Suprapubic skin (tissue), 4 donors: Measurements from ENCODE around the gene TM7SF2. TPM values are rescaled to one million over a fixed set of nuclear protein-coding genes. Genes with fewer than 3 reads are reported as not detected.

Source experiments
- DNase-seq, 2 donors: peaks; one replicate each; pipeline ENCODE4 v3.0.0-alpha.2; 2019; ENCODE audit warnings: low spot score in 2 of 2
- H3K27ac ChIP-seq: fragments of 200-600 bp; sonication (generic); one replicate; pipeline ENCODE4 v1.5.1; 2019
- H3K27me3 ChIP-seq: fragments of 200-600 bp; sonication (generic); one replicate; pipeline ENCODE4 v1.5.1; 2019
- H3K36me3 ChIP-seq: fragments of 200-600 bp; sonication (generic); one replicate; pipeline ENCODE4 v1.5.1; 2019
- H3K4me1 ChIP-seq: fragments of 200-600 bp; sonication (generic); one replicate; pipeline ENCODE4 v1.5.1; 2019
- H3K4me3 ChIP-seq: fragments of 200-600 bp; sonication (generic); one replicate; pipeline ENCODE4 v1.5.1; 2019; ENCODE audit warnings: mild to moderate bottlenecking
- H3K9me3 ChIP-seq: fragments of 200-600 bp; sonication (generic); one replicate; pipeline ENCODE4 v1.5.1; 2019
- EP300 ChIP-seq: sonication (generic); formaldehyde crosslinking; IDR thresholded peaks from one replicate; pipeline ENCODE4 v1.6.1; 2017; ENCODE audit warnings: antibody characterized with exemption
- POLR2A ChIP-seq, 2 donors: fragments of 450-650 bp; IDR thresholded peaks; one replicate each; pipeline ENCODE4 v1.6.1; 2017; ENCODE audit warnings: antibody characterized with exemption in 2 of 2, mild to moderate bottlenecking in 2 of 2, moderate library complexity in 2 of 2
- POLR2AphosphoS5 ChIP-seq, 3 donors: sonication (generic); formaldehyde crosslinking; IDR thresholded peaks; one replicate each; pipeline ENCODE4 v1.6.1; 2017; ENCODE audit warnings: antibody characterized with exemption in 3 of 3
- WGBS: methylation state at CpG from one replicate; pipeline ENCODE4 v1.1.5; 2018; 5-methylcytosine and 5-hydroxymethylcytosine counted together
- total RNA-seq, 4 donors: library from RNA; depleted of rRNA; stranded (reverse); fragments of >200 nt; gene quantifications; one replicate each; pipeline ENCODE4 v1.1.0, GENCODE V29; 2016
- TF ChIP-seq, protein P1 (sequence below), 2 donors: fragments of 200-600 bp in 1 of 2; fragments of 450-650 bp in 1 of 2; sonication (generic) in 1 of 2; IDR thresholded peaks; one replicate each; pipeline ENCODE4 v1.5.1; 2016 to 2019; ENCODE audit warnings: antibody characterized with exemption in 2 of 2, mild to moderate bottlenecking in 1 of 2, moderate library complexity in 1 of 2

The TM7SF2 gene
- total RNA-seq, 4 donors from 2014 or later, result 76.5 to 214 (median 145) TPM

DNA sequence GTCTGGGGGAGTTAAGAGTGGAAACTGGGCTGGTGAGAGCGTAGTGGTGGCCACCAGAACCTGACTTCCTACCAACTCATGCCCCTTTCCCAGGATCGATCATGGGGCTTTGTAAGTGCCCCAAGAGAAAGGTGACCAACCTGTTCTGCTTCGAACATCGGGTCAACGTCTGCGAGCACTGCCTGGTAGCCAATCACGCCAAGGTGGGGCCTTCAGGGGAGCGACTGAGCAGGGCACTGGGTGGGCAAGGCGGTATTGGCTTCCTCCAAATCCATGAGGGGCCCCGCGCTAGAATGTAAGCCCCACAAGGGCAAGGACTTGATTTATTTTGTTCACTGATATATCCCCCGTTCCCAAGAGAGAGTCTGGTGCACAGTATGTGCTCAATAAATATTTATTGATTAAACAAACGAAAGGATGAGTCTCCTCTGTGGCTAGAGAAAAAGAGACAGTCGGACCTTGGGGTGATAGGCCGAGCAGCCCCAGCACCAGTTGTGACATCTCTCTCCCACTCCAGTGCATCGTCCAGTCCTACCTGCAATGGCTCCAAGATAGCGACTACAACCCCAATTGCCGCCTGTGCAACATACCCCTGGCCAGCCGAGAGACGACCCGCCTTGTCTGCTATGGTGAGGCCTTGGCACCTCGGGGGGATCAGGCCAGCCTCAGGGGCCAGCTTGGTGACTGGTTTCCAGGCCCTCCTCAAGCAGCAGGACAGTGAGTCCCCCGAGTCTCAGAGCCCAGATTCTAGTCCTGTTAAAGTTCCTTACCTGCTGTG is 26.9 kb upstream of the TM7SF2 start:
- WGBS, result 45% methylated on average over 16 of the region's 23 CpGs

DNA sequence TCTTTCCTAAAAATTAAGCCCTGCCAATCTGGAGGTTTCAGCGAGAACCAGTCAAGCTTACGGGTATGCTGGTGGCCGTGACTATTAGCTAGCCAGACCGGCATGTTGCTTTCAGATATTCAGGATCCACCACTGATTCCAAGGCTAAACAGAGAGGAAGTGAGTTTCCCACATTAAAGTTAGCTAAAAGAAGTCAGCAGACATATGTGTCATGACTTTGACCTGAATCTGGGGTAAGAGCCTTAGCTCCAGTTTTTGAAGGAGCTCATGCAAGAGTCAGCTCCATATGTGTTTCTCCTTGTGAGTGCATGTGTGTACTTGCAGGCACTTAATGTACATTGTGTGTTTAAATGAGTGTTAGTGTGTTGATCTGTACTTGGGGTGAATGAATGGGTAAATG is 26.2 kb upstream of the TM7SF2 start:
- peaks cover 16% of the 10 kb centered on the region for H3K4me1 ChIP-seq
- H3K27me3 ChIP-seq, result no peaks in the 10 kb centered on the region
- no peaks in the 10 kb centered on the region for H3K9me3 ChIP-seq
- no peak for DNase-seq
- H3K36me3 ChIP-seq, result peaks cover 36% of the 10 kb centered on the region
- H3K27ac ChIP-seq, result no peak overlapping the region
- TF ChIP-seq EP300 (no peak), POLR2A (IDR thresholded peaks at IDR 0.05) (no peak), POLR2AphosphoS5 (IDR thresholded peaks at IDR 0.05) (no peak)
- TF ChIP-seq, protein P1, sequence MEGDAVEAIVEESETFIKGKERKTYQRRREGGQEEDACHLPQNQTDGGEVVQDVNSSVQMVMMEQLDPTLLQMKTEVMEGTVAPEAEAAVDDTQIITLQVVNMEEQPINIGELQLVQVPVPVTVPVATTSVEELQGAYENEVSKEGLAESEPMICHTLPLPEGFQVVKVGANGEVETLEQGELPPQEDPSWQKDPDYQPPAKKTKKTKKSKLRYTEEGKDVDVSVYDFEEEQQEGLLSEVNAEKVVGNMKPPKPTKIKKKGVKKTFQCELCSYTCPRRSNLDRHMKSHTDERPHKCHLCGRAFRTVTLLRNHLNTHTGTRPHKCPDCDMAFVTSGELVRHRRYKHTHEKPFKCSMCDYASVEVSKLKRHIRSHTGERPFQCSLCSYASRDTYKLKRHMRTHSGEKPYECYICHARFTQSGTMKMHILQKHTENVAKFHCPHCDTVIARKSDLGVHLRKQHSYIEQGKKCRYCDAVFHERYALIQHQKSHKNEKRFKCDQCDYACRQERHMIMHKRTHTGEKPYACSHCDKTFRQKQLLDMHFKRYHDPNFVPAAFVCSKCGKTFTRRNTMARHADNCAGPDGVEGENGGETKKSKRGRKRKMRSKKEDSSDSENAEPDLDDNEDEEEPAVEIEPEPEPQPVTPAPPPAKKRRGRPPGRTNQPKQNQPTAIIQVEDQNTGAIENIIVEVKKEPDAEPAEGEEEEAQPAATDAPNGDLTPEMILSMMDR (IDR thresholded peaks at IDR 0.05), result no peak
- WGBS, result 88% methylated on average over 4 of the region's 4 CpGs
- H3K4me3 ChIP-seq, result no peak overlapping the region

More for the DNA sequence above, 26.9 kb upstream of the TM7SF2 start:
- no peaks in the 10 kb centered on the region for H3K27me3 ChIP-seq
- peak overlapping the region; percentile 92 for H3K27ac ChIP-seq
- peak overlapping the region; percentile 64 for H3K4me3 ChIP-seq
- peaks cover 36% of the 10 kb centered on the region for H3K36me3 ChIP-seq
- peak in 1 of 2 donors; percentile 68 for DNase-seq
- peaks cover 16% of the 10 kb centered on the region for H3K4me1 ChIP-seq
- no peaks in the 10 kb centered on the region for H3K9me3 ChIP-seq
- TF ChIP-seq, protein P1 (IDR thresholded peaks at IDR 0.05), result no peak
- no peak for TF ChIP-seq POLR2AphosphoS5 (IDR thresholded peaks at IDR 0.05)
- TF ChIP-seq POLR2A (IDR thresholded peaks at IDR 0.05), result no peak
- no peak for TF ChIP-seq EP300

DNA sequence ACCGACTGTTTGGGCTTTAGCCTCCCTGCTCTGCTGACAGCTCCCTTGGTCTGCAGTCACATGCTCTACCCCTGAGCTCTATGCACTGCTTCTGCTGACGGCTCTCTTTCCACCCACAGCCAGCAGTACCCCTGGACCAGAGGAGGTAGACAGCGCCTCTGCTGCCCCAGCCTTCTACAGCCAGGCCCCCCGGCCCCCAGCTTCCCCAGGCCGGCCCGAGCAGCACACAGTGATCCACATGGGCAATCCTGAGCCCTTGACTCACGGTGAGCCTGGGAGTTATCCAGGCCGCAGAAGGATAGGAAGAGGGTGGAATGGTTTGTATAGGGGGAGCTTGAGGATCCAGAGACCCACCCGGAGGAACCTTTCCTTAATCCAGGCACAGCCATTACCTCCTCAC is 24.9 kb upstream of the TM7SF2 start:
- Histone ChIP-seq H3K27ac (no peak overlapping the region), H3K27me3 (no peaks in the 10 kb centered on the region), H3K36me3 (peaks cover 36% of the 10 kb centered on the region), H3K4me3 (no peak overlapping the region), H3K9me3 (no peaks in the 10 kb centered on the region), H3K4me1 (peaks cover 16% of the 10 kb centered on the region)
- no peak for TF ChIP-seq POLR2A (IDR thresholded peaks at IDR 0.05)
- TF ChIP-seq, protein P1 (IDR thresholded peaks at IDR 0.05), result no peak
- no peak for TF ChIP-seq POLR2AphosphoS5 (IDR thresholded peaks at IDR 0.05)
- no peak for TF ChIP-seq EP300
- no peak for DNase-seq
- 96% methylated on average over 4 of the region's 9 CpGs for WGBS

DNA sequence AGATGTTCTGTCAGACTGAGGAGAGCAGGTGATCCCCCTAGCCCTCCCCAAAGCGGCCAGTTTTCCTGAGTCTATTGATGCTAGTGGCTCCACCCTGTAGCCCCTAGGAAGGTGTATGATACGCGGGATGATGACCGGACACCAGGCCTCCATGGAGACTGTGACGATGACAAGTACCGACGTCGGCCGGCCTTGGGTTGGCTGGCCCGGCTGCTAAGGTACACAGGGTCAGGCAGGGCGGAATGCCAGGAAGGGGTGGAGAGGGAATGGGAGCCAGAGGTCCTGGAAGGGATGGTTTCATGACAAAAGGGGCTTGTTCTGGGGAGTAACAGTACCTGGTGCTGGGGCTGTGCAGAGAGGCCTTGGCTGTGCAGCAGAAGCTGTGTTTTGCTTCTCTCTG is 24.5 kb upstream of the TM7SF2 start:
- 92% methylated on average over 11 of the region's 11 CpGs for WGBS
- Histone ChIP-seq H3K4me1 (peaks cover 16% of the 10 kb centered on the region), H3K36me3 (peaks cover 36% of the 10 kb centered on the region), H3K9me3 (no peaks in the 10 kb centered on the region), H3K27me3 (no peaks in the 10 kb centered on the region), H3K27ac (no peak overlapping the region), H3K4me3 (no peak overlapping the region)
- DNase-seq, result no peak
- TF ChIP-seq POLR2AphosphoS5 (IDR thresholded peaks at IDR 0.05), result no peak

DNA sequence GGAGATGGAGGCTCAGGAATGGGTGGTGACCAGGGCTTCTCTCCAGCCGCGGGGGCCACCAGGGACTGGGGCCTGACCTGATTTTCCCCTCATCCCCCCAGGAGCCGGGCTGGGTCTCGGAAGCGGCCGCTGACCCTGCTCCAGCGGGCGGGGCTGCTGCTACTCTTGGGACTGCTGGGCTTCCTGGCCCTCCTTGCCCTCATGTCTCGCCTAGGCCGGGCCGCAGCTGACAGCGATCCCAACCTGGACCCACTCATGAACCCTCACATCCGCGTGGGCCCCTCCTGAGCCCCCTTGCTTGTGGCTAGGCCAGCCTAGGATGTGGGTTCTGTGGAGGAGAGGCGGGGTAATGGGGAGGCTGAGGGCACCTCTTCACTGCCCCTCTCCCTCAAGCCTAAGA is 23.8 kb upstream of the TM7SF2 start:
- DNase-seq, result no peak
- Histone ChIP-seq H3K36me3 (peaks cover 36% of the 10 kb centered on the region), H3K9me3 (no peaks in the 10 kb centered on the region), H3K4me3 (no peak overlapping the region), H3K4me1 (peaks cover 16% of the 10 kb centered on the region), H3K27me3 (no peaks in the 10 kb centered on the region), H3K27ac (no peak overlapping the region)
- no CpG with 5 or more reads among the region's 15 CpGs for WGBS
- no peak for TF ChIP-seq EP300
- TF ChIP-seq POLR2A (IDR thresholded peaks at IDR 0.05), result no peak
- no peak for TF ChIP-seq POLR2AphosphoS5 (IDR thresholded peaks at IDR 0.05)
- TF ChIP-seq, protein P1 (IDR thresholded peaks at IDR 0.05), result no peak
